Measurements from ENCODE around the gene ARHGEF18. TPM values are rescaled to one million over a fixed set of nuclear protein-coding genes. Genes with fewer than 3 reads are reported as not detected.
"Not testable (repeated sequence)": the region's sequence is repeated elsewhere in the genome, so short reads cannot be mapped to it uniquely, and the experiment has no call there.

Gene ARHGEF18
- total RNA-seq, 1 donor, result 45.0 TPM

DNA sequence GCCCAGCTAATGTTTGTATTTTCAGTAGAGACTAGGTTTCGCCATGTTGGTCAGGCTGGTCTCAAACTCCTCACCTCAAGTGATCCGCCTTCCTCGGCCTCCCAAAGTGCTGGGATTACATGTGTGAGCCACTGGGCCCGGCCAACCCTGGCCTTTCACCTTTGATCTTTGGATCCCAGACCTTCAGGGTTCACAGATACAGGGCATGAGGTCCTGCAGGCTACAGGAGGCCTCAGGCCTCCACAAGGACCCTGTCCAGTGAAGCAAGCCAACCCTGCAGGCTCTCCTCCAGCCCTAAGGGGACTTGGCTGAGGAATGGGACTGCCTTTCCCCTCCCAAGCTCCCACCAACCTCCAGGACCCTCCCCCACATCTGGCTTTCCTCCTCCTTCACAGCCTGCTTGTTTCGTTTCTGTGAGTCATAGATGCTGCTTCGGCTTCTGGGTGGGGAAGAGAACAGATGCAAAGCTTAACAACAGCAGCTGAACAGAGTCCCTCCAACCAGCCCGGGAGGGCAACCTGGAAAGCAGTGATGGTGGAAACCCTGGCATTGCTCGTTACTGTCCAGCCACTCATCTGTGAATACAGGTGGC is 11.8 kb downstream of the ARHGEF18 start:
- no peaks in the 10 kb centered on the region for H3K27me3 ChIP-seq (ENCODE audit: insufficient read depth, low read length)
- H3K9me3 ChIP-seq (ENCODE audit: low read depth, low read length), result no peaks in the 10 kb centered on the region
- peaks cover 48% of the 10 kb centered on the region for H3K4me1 ChIP-seq (ENCODE audit: insufficient read depth, low read length)
- no peak overlapping the region for H3K4me3 ChIP-seq (ENCODE audit: low read length)

DNA sequence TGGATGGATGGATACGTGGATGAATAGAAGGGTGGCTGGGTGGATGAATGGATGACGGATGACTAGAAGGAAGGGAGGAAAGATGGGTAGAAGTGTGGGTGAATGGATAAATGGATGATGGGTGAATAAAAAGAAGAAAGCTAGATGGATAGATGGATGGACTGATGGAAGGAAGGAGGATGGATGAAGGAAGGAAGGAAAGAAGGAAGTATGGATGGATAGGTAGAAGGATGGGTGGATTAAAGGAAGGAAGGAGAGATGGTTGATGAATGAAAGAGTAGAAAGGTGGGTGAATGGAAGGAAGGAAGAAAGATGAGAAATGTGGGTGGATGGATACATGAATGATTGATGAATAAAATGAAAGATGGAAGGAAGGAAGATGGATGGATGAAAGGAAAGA is 14.5 kb downstream of the ARHGEF18 start:
- H3K27me3 ChIP-seq (ENCODE audit: insufficient read depth, low read length), result no peaks in the 10 kb centered on the region
- H3K9me3 ChIP-seq (ENCODE audit: low read depth, low read length), result no peaks in the 10 kb centered on the region
- no peak overlapping the region for H3K4me3 ChIP-seq (ENCODE audit: low read length)
- H3K4me1 ChIP-seq (ENCODE audit: insufficient read depth, low read length), result peaks cover 23% of the 10 kb centered on the region

DNA sequence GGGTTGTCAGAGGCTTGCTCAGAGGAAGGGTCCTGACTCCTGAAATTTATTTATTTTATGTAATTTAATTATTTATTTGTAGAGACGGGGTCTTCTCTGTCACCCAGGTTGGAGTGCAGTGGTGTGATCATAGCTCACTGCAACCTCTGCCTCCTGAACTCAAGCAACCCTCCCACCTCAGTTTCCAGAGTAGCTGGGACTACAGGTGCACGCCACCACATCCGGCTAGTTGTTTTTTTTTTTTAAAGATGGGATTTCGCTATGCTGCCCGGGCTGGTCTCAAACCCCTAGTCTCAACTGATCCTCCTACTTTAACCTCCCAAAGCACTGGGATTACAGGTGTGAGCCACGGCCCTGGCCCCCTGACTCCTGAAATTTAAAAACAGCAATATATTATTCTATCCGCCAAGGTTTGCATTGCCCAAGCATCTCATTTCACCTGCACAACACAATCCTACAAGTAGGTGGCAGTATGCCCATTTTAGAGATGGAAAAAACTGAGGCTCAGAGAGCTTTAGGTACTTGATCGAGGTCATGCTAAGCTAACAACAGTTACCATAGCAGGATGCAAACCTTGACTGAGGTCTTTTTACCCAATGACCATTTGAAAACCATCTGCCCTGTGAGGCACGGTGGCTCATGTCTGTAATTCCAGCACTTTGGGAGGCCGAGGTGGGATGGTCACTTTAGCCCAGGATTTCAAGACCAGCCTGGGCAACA is 18.1 kb downstream of the ARHGEF18 start:
- H3K27me3 ChIP-seq (ENCODE audit: insufficient read depth, low read length), result no peaks in the 10 kb centered on the region
- H3K4me3 ChIP-seq (ENCODE audit: low read length), result no peak overlapping the region
- H3K9me3 ChIP-seq (ENCODE audit: low read depth, low read length), result no peaks in the 10 kb centered on the region
- peaks cover 3% of the 10 kb centered on the region for H3K4me1 ChIP-seq (ENCODE audit: insufficient read depth, low read length)

DNA sequence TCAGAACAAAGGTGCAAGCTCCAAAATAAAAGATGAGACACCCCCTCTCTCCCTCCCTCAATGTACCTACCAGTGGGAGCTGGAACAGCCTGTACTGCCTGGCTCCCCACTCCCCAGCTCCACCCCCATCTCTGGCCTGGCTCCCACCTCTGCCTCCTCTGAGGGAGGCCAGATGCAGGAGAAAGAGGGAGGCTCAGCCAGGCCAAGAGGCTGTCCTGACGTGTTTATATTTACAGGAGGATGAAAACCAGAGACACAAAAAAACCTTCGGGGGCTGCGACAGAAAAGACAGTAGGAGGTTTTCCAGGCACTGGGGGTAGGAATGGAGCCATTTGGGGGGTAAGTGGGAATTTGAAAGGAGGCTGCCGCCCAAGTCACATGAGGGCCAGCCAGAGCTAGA is 19.7 kb downstream of the ARHGEF18 start:
- no peaks in the 10 kb centered on the region for H3K27me3 ChIP-seq (ENCODE audit: insufficient read depth, low read length)
- H3K9me3 ChIP-seq (ENCODE audit: low read depth, low read length), result no peaks in the 10 kb centered on the region
- peaks cover 3% of the 10 kb centered on the region for H3K4me1 ChIP-seq (ENCODE audit: insufficient read depth, low read length)
- H3K4me3 ChIP-seq (ENCODE audit: low read length), result no peak overlapping the region

DNA sequence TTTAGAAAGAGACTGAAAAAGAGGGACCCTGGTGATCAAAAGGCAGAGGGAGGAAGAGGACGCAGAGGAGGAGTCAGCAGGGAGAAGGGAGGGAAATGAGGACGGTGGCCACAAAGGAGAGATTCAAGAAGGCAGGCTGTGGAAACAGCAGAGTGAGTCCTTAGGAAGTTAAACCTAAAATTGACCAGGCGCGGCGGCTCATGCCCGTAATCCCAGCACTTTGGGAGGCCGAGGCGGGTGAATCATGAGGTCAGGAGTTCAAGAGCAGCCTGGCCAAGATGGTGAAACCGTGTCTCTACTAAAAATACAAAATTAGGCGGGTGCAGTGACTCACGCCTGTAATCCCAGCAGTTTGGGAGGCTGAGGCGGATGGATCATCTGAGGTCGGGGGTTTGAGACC is 20.1 kb downstream of the ARHGEF18 start:
- H3K4me3 ChIP-seq (ENCODE audit: low read length); H3K9me3 ChIP-seq (ENCODE audit: low read depth, low read length); H3K4me1 ChIP-seq (ENCODE audit: insufficient read depth, low read length); H3K27me3 ChIP-seq (ENCODE audit: insufficient read depth, low read length): not testable (repeated sequence)

DNA sequence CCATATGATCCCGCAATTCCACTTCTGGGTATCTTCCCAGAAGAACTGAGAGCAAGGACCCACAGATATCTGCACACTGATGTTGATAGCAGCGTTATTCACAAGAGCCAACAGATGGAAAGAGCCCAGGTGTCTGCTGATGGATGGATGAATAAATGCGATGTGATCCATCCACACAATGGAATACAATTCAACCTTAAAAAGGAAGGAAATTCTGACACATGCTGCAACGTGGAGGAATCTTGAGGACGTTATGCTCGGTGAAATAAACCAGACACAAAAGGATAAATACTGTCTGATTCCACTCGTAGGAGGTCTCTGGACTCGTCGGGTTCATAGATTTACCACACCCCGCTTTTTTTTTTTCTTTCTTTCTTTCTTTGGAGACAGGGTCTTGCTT is 21.8 kb downstream of the ARHGEF18 start:
- Histone ChIP-seq H3K4me1 (ENCODE audit: insufficient read depth, low read length) (no peaks in the 10 kb centered on the region), H3K9me3 (ENCODE audit: low read depth, low read length) (no peaks in the 10 kb centered on the region), H3K4me3 (ENCODE audit: low read length) (no peak overlapping the region), H3K27me3 (ENCODE audit: insufficient read depth, low read length) (no peaks in the 10 kb centered on the region)

DNA sequence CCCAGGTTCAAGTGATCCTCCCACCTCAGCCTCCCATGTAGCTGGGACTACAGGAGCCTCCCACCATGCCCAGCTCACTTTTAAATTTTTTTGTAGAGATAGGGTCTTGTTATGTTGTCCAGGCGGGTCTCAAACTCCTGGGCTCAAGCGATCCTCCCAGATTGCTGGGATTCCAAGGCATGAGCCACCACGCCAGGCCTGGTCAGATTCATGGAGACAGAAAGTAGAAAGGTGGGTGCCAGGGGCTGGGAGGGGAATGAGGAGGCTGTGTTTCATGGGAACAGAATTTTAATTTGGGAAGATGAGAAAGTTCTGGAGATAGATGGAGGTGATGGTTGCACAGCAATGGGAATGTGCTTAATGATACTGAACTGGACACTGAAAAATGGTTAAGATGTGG is 22.3 kb downstream of the ARHGEF18 start:
- Histone ChIP-seq H3K4me1 (ENCODE audit: insufficient read depth, low read length) (no peaks in the 10 kb centered on the region), H3K9me3 (ENCODE audit: low read depth, low read length) (no peaks in the 10 kb centered on the region), H3K4me3 (ENCODE audit: low read length) (no peak overlapping the region), H3K27me3 (ENCODE audit: insufficient read depth, low read length) (no peaks in the 10 kb centered on the region)

DNA sequence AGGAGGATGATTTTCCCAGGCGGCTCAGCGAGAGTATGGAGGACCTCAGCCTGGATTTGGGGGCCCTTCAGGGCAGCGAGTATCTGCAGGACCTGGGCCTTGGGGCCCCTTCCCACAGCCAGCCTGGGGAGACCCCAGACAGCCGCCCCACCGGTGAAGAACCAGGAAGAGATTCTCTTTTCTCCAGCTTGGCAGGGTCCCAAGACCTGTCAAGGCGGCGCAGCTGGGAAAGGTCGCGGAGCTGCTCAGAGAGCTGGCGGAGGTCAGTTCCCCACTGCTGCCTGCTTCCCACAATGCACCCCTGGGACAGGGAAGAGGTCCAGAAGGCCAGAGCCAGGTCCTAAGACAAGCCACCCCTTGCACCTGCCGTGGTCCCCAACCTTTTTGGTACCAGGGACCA is 24.1 kb downstream of the ARHGEF18 start:
- H3K27me3 ChIP-seq (ENCODE audit: insufficient read depth, low read length), result no peaks in the 10 kb centered on the region
- H3K4me1 ChIP-seq (ENCODE audit: insufficient read depth, low read length), result no peaks in the 10 kb centered on the region
- H3K4me3 ChIP-seq (ENCODE audit: low read length), result no peak overlapping the region
- H3K9me3 ChIP-seq (ENCODE audit: low read depth, low read length), result no peaks in the 10 kb centered on the region

DNA sequence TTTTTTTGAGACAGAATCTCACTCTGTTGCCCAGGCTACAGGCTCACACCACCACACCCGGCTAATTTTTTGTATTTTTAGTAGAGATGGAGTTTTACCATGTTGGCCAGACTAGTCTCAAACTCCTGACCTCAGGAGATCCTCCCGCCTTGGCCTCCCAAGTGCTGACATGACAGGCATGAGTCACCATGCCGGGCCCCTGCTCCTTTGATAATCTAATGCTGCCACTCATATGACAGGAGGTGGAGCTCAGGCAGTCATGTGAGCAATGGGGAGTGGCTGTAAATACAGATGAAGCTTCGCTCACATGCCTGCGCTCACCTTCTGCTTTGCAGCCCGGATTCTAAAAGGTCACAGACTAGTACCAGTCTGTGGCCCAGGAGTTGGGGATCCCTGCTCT is 25.1 kb downstream of the ARHGEF18 start:
- Histone ChIP-seq H3K9me3 (ENCODE audit: low read depth, low read length) (no peaks in the 10 kb centered on the region), H3K4me3 (ENCODE audit: low read length) (no peak overlapping the region), H3K27me3 (ENCODE audit: insufficient read depth, low read length) (no peaks in the 10 kb centered on the region), H3K4me1 (ENCODE audit: insufficient read depth, low read length) (no peaks in the 10 kb centered on the region)

DNA sequence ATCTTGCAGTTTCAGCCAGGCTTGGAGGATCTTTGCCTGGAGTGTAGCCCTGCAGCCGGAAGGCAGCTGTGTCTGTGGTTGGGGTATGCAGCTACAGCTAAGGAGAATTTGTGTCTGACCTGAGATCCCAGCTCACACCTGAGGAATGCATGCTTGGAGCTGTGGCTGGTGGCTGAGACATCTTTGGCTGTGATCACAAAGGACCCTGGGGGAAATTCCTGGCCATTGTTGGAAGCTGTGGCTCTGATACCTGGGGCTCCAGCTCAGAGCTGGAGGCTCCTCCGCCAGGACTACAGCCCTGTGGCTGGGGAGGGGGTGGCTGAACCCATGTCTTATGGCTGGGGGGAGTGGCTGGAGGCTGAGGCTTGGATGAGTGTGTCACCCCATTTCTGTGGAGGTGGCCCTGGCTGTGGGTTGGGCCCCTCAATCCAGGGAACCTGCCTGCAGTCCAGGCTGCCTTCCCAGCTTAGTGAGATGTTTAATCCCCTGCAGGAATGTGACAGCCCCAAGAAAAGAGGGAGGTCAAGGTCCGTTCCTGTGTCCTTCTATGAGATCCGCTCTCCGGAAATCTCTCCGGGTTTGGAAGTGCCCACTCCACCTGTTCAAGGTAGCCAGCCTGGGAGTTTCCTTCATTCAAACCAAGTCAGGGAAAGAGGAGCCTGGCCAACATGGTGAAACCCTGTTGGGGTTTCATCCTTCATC is 27.6 kb downstream of the ARHGEF18 start:
- Histone ChIP-seq H3K27me3 (ENCODE audit: insufficient read depth, low read length) (no peaks in the 10 kb centered on the region), H3K4me3 (ENCODE audit: low read length) (no peak overlapping the region), H3K4me1 (ENCODE audit: insufficient read depth, low read length) (no peaks in the 10 kb centered on the region), H3K9me3 (ENCODE audit: low read depth, low read length) (no peaks in the 10 kb centered on the region)

DNA sequence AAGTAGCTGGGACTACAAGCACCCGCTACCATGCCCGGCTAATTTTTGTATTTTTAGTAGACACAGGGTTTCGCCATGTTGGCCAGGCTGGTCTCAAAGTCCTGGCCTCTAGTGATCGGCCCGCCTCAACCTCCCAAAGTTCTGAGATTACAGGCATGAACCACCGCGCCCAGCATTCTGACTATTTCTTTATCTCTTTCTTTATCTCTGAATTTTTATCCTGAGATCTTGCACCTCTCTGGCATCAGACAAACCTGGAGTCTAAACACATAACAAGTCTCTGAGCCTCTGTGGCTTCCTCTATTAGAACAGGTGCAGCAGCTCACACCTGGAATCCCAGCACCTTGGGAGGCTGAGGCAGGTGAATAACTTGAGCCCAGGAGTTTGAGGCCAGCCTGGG is 28.5 kb downstream of the ARHGEF18 start:
- Histone ChIP-seq H3K9me3 (ENCODE audit: low read depth, low read length) (no peaks in the 10 kb centered on the region), H3K27me3 (ENCODE audit: insufficient read depth, low read length) (no peaks in the 10 kb centered on the region), H3K4me3 (ENCODE audit: low read length) (no peak overlapping the region)

DNA sequence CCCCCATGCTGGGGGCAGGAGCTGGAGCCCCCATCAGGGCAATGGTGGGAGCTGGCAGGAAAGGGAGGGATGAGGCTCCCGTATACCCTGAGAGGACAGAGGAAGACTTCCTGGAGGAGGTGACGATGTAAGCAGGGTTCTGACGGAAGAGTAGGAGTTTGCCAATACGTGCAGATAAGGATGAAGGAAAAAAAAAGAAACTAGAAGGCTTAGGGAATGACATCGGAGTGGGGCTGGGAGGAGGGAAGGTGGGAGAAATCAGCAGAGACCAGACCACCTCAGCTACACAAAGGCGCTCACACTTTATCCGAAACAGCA is 32.3 kb downstream of the ARHGEF18 start:
- H3K4me1 ChIP-seq (ENCODE audit: insufficient read depth, low read length), result peaks cover 14% of the 10 kb centered on the region
- H3K4me3 ChIP-seq (ENCODE audit: low read length), result no peak overlapping the region
- H3K27me3 ChIP-seq (ENCODE audit: insufficient read depth, low read length), result no peaks in the 10 kb centered on the region

More for the DNA sequence above, 28.5 kb downstream of the ARHGEF18 start:
- H3K4me1 ChIP-seq (ENCODE audit: insufficient read depth, low read length), result no peaks in the 10 kb centered on the region

DNA sequence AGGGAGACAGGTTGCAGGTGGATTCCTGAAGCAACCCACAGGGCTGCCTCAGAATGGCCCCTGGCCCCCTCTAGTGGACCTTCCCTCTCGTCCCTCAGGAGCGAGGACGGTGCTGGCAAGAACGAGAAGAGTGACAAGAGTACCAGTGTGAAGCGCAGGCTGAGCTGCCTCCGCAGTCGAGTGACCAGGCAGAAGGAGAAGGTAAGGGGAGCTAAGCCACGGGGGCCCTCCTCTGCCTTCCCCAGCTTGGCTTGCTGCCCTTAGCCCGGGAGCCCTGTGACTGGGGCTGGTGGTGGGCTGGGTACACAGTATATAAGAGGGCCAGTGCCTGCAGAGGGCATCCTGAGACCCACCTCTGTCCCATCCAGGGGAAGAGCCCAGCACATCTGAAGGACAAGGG is 34.0 kb downstream of the ARHGEF18 start:
- Histone ChIP-seq H3K27me3 (ENCODE audit: insufficient read depth, low read length) (no peaks in the 10 kb centered on the region), H3K9me3 (ENCODE audit: low read depth, low read length) (no peaks in the 10 kb centered on the region), H3K4me1 (ENCODE audit: insufficient read depth, low read length) (peaks cover 14% of the 10 kb centered on the region), H3K4me3 (ENCODE audit: low read length) (no peak overlapping the region)

More for the DNA sequence above, 32.3 kb downstream of the ARHGEF18 start:
- no peaks in the 10 kb centered on the region for H3K9me3 ChIP-seq (ENCODE audit: low read depth, low read length)

DNA sequence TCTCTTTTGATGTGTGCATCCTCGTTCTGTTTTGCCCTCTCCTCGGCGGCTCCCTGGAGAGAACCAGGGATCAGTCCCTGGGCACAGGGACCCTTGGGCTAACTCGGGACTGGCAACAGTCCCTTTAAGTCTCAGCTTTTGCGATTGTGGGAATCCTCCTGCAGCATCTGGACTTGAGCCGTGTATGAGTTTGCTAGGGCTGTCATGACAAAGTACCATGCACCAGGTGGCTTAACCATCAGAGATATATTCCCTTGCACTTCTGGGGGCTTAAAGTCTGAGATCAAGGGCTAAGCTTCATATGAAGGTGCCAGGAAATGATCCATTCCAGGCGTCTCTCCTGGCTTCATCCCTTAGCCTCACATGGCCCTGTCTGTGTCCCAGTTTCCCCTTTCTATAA is 34.5 kb downstream of the ARHGEF18 start:
- H3K9me3 ChIP-seq (ENCODE audit: low read depth, low read length), result no peaks in the 10 kb centered on the region
- peaks cover 14% of the 10 kb centered on the region for H3K4me1 ChIP-seq (ENCODE audit: insufficient read depth, low read length)
- no peak overlapping the region for H3K4me3 ChIP-seq (ENCODE audit: low read length)
- H3K27me3 ChIP-seq (ENCODE audit: insufficient read depth, low read length), result no peaks in the 10 kb centered on the region

DNA sequence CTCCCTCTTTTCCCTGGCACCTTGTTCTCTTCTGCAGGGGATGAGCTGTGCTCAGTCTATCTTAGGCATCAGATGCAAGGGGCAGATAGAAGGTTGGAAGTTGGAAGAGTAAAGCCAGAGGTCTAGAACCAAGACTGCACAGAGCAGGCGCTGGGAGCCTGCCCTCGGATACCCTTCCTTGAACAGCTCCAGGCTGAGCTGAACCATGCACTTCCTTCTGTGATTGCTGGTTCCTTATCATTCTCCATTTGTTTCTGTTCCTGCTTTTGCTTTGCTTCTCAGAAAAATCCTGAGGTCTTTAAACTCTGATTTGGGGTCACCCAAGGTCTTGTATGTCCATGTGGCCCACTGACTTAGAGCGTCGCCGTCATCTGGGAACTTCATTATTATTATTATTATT is 36.3 kb downstream of the ARHGEF18 start:
- Histone ChIP-seq H3K27me3 (ENCODE audit: insufficient read depth, low read length) (no peaks in the 10 kb centered on the region), H3K4me3 (ENCODE audit: low read length) (no peak overlapping the region), H3K9me3 (ENCODE audit: low read depth, low read length) (no peaks in the 10 kb centered on the region), H3K4me1 (ENCODE audit: insufficient read depth, low read length) (peaks cover 14% of the 10 kb centered on the region)

DNA sequence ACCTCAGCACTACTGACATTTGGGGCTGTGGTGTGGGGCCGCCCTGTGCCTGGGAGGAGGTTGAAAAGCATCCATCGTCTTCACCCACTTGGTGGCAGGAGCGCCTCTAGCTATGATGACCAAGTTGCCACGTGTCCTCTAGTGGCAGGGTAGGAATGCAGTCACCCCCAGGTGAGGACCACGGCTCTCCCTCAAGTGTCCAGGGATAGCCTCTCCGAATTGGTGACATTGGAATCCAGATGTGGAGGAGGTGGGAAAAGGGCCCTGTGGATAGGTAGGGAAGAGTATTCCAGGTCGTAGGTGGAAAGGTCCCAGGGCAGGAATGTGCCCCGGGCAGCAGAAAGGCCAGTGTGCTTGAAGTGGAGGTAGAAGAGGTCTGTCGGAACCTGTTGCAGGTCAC is 37.6 kb downstream of the ARHGEF18 start:
- no peak overlapping the region for H3K4me3 ChIP-seq (ENCODE audit: low read length)
- no peaks in the 10 kb centered on the region for H3K27me3 ChIP-seq (ENCODE audit: insufficient read depth, low read length)
- no peaks in the 10 kb centered on the region for H3K9me3 ChIP-seq (ENCODE audit: low read depth, low read length)
- H3K4me1 ChIP-seq (ENCODE audit: insufficient read depth, low read length), result peaks cover 14% of the 10 kb centered on the region

Data from mononuclear cell (primary cell).